Psoas muscle (tissue), 8 donors: ENCODE results near the gene GNA12. TPM values are rescaled to one million over a fixed set of nuclear protein-coding genes. Genes with fewer than 3 reads are reported as not detected.

Experiments used
- ATAC-seq, 4 donors: fragments of 200-7000 bp; cut with Tn5 transposase; one replicate each; pipeline ENCODE4 v1.9.1; 2020; ENCODE audit warnings: moderate library complexity in 3 of 4, mild to moderate bottlenecking in 2 of 4
- DNase-seq, 2 donors: peaks; one replicate each; pipeline ENCODE4 v3.0.0-alpha.2; 2020
- H3K27ac ChIP-seq: fragments of 200-600 bp; one replicate; pipeline ENCODE4 v1.8.0; 2022
- H3K27me3 ChIP-seq, 3 donors: fragments of 200-600 bp in 1 of 3; one replicate each; pipeline versions ENCODE4 v1.6.1 to v1.8.0; 2013 to 2022; ENCODE audit warnings: low read length in 2 of 3, mild to moderate bottlenecking in 2 of 3, moderate library complexity in 1 of 3; ENCODE audit not compliant: insufficient read depth in 3 of 3
- H3K36me3 ChIP-seq, 2 donors: fragments of 200-600 bp in 1 of 2; one replicate each; pipeline versions ENCODE4 v1.6.1 to v1.8.0; 2013 to 2022; ENCODE audit warnings: low read depth in 1 of 2, mild to moderate bottlenecking in 1 of 2, moderate library complexity in 1 of 2; ENCODE audit not compliant: insufficient read depth in 1 of 2
- H3K4me1 ChIP-seq: fragments of 200-600 bp; one replicate; pipeline ENCODE4 v1.8.0; 2022
- H3K4me3 ChIP-seq: fragments of 200-600 bp; one replicate; pipeline ENCODE4 v1.8.0; 2022; ENCODE audit warnings: mild to moderate bottlenecking
- H3K9me3 ChIP-seq: fragments of 200-600 bp; one replicate; pipeline ENCODE4 v1.8.0; 2022
- WGBS, 3 donors: extraction: QIAGEN DNeasy Blood & Tissue Kit; methylation state at CpG; one replicate each; pipeline versions ENCODE4 v1.1.6 to v1.1.7; 2013; 5-methylcytosine and 5-hydroxymethylcytosine counted together
- intact Hi-C, 2 donors: fragments of 100-400 bp; cut with DNase I; formaldehyde crosslinking; loops; one replicate each; pipeline versions ENCODE4 v1.11.0 to v1.14.2; 2022
- polyA plus RNA-seq, 3 donors: library from polyadenylated mRNA; stranded (reverse); fragments of 200-250 nt; gene quantifications; one replicate each; pipeline ENCODE4 v1.2.3, GENCODE V29; 2013
- total RNA-seq, 4 donors: library from RNA; stranded (reverse); fragmentation: NEBNext Ultra II Directional in 2 of 4; extraction: Animal tissue kit (Norgen Biotek cat#: 25700) in 2 of 4; gene quantifications; one replicate each; pipeline versions ENCODE4 v1.2.1 to v1.2.4, GENCODE V29; 2021 to 2023
- TF ChIP-seq, protein P1 (sequence below): fragments of 200-600 bp; IDR thresholded peaks from one replicate; pipeline ENCODE4 v1.8.0; 2022; ENCODE audit warnings: antibody characterized with exemption
- donor health status: healthy with polysubstance abuse.
- donor health status: DM: no; HTN: no; CAD: no; lungs with moderate emphysema.
- donor health status: Bipolar disorder and iron deficiency.
- donor health status: healthy.
- donor health status: DM: yes; HTN: yes; CAD: no.
- donor health status: DM: no; HTN: no; CAD: no.
- donor health status: DM: no; HTN: no; CAD: no.
- donor health status: DM: yes; HTN: yes; CAD: no.

Gene GNA12
- total and polyA plus RNA-seq, 7 donors, result 7.1 to 20.2 (median 15.4) TPM

DNA sequence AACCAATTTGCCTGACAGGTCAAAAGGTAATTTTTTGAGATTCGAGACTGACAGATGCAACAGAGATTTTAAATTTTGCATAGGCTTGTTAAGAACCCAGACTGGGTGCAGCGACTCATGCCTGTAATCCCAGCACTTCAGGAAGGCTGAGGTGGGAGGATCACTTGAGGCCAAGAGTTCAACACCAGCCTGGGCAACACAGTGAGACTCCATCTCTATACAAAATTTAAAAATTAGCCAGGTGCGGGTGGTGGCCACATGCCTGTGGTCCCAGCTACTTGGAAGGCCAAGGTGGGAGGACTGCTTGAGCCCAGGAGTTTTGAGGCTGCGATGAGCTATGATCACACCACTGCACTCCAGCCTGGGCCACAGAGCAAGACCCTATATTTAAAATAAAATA is 121.5 kb downstream of the GNA12 start:
- H3K4me3 ChIP-seq, result no peak overlapping the region
- ATAC-seq, result no peak
- H3K27me3 ChIP-seq, result no peaks in the 10 kb centered on the region
- peak; percentile 0 to 14 for DNase-seq
- H3K36me3 ChIP-seq, result peaks cover 0 to 12% of the 10 kb centered on the region in 2 donors
- H3K27ac ChIP-seq, result no peak overlapping the region
- WGBS, 3 donors, result 94 to 97% (median 96%) methylated on average over 4 of the region's 4 CpGs
- H3K9me3 ChIP-seq, result no peaks in the 10 kb centered on the region
- intact Hi-C loops, result no loop called here
- TF ChIP-seq, protein P1, sequence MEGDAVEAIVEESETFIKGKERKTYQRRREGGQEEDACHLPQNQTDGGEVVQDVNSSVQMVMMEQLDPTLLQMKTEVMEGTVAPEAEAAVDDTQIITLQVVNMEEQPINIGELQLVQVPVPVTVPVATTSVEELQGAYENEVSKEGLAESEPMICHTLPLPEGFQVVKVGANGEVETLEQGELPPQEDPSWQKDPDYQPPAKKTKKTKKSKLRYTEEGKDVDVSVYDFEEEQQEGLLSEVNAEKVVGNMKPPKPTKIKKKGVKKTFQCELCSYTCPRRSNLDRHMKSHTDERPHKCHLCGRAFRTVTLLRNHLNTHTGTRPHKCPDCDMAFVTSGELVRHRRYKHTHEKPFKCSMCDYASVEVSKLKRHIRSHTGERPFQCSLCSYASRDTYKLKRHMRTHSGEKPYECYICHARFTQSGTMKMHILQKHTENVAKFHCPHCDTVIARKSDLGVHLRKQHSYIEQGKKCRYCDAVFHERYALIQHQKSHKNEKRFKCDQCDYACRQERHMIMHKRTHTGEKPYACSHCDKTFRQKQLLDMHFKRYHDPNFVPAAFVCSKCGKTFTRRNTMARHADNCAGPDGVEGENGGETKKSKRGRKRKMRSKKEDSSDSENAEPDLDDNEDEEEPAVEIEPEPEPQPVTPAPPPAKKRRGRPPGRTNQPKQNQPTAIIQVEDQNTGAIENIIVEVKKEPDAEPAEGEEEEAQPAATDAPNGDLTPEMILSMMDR, result no peak
- H3K4me1 ChIP-seq, result peaks cover 6% of the 10 kb centered on the region

DNA sequence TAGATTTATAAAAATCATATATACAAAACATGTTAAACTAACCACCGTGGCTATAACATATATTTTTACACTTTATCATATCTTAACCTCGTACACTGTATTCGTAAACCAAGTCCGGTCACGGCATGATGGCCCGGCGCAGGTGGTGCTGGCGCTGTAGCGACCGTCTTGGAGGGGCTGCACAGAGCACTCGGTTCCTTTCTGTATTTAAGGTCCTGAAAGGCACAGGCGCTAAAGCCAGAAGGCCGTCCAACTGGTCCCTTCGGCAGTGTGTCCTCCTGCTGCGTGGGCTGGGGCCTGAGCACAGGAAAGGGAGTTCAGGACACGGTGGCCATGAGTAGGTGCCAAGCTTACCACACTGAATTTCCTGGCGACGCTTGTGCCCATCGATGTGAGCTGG is 122.3 kb downstream of the GNA12 start:
- Histone ChIP-seq H3K27ac (no peak overlapping the region), H3K4me1 (peaks cover 13% of the 10 kb centered on the region), H3K4me3 (no peak overlapping the region), H3K9me3 (no peaks in the 10 kb centered on the region), H3K36me3 (peaks cover 0 to 12% of the 10 kb centered on the region in 2 donors), H3K27me3 (no peaks in the 10 kb centered on the region)
- TF ChIP-seq, protein P1, result no peak
- intact Hi-C loops, result no loop called here
- 93 to 96% (median 94%) methylated on average over 19 of the region's 19 CpGs for WGBS, 3 donors
- peak in 1 of 2 donors; percentile 28 for DNase-seq
- ATAC-seq, result no peak

DNA sequence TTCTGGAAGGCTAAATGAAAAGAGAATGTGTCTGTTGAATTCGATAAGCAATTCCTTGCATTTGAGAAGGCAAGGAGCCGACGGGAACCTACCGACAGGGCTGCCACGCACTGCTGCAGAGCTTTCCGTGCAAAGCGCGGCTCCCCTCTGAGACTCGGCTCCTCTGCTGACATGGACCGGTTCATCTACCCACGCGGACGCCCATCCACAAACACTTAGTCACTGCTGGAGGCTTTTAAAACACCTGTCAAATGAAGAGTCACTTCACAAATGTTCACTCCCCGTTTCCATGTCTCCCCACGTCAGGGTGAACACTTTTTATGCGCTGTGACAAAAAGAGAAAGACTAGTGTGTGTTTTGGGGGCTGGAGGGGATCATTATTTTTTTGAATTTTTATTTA is 124.1 kb downstream of the GNA12 start:
- Histone ChIP-seq H3K27ac (no peak overlapping the region), H3K36me3 (peaks cover 0 to 4% of the 10 kb centered on the region in 2 donors), H3K9me3 (no peaks in the 10 kb centered on the region), H3K27me3 (no peaks in the 10 kb centered on the region), H3K4me1 (peaks cover 25% of the 10 kb centered on the region), H3K4me3 (no peak overlapping the region)
- intact Hi-C loops, result no loop called here
- no peak for ATAC-seq
- 90 to 94% (median 93%) methylated on average over 16 of the region's 16 CpGs for WGBS, 3 donors
- DNase-seq, result peak in 1 of 2 donors; percentile 7
- TF ChIP-seq, protein P1, result no peak

DNA sequence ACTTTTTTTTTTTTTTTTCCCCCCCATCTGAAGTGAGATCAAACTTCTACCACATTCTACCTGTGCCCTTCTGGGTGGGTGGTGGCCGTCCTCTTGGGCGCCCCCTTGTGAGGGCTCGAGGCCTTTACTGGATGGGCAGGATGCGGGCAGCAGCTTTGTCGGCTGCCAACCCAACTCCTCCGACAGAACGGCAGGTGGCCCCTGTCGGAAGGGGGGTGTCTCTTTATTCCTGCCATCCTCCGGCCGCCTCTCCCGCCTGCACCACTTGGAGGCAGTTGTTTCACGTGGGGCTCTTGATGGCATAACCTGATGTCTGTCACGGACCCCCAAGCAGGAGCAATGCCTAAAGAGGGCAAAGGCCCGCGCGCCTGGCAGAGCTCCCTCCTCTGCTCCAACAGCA is 125.1 kb downstream of the GNA12 start:
- Histone ChIP-seq H3K9me3 (no peaks in the 10 kb centered on the region), H3K27ac (no peak overlapping the region), H3K4me3 (no peak overlapping the region), H3K36me3 (peaks cover 0 to 4% of the 10 kb centered on the region in 2 donors), H3K27me3 (no peaks in the 10 kb centered on the region), H3K4me1 (peaks cover 25% of the 10 kb centered on the region)
- ATAC-seq, result no peak
- TF ChIP-seq, protein P1, result peak; percentile 21
- intact Hi-C loops, result no loop called here
- no peak for DNase-seq
- WGBS, 3 donors, result 68 to 81% (median 68%) methylated on average over 15 to 16 of the region's 16 CpGs

DNA sequence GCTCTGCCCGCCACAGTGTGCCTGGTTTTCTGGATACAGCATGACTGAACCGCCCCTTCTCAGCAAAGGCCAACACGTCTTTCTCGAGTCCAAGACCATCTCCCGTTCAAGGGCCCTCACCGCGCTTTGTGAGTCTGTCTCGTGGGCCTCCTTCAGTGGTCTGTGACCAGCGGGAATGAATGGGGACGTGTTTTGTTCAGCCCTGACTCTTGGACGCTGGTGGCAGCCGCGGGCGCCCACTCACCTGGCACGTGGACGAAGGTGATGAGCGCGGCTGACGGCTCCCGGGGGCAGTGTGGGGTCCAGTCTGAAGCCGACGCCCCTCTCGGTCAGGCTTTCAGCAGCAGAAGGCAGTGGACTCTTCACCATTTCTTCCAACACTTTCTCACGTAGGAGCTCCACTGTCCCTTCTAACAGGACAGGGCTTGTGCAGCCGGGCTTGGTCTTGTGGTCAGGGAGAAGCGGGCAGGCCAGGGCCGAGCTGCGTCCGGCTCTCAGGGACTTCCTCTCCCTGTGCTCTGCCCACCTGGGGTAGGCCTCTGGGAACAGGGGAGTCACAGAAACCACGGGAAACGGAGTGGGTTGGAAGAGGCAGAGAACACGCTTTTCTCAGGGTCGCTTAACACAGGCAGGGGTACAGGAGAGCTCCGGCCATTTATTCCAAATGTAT is 125.7 kb downstream of the GNA12 start:
- Histone ChIP-seq H3K36me3 (peaks cover 0 to 4% of the 10 kb centered on the region in 2 donors), H3K4me3 (no peak overlapping the region), H3K27ac (no peak overlapping the region), H3K4me1 (peaks cover 25% of the 10 kb centered on the region), H3K9me3 (no peaks in the 10 kb centered on the region), H3K27me3 (no peaks in the 10 kb centered on the region)
- intact Hi-C loops, result no loop called here
- no peak for DNase-seq
- TF ChIP-seq, protein P1, result no peak
- WGBS, 3 donors, result 92 to 96% (median 92%) methylated on average over 34 of the region's 34 CpGs
- no peak for ATAC-seq
